Large intestine (tissue), 12 donors: ENCODE data around the gene APLNR. TPM values are rescaled to one million over a fixed set of nuclear protein-coding genes. Genes with fewer than 3 reads are reported as not detected.
"Not testable (repeated sequence)": the region's sequence is repeated elsewhere in the genome, so short reads cannot be mapped to it uniquely, and the experiment has no call there.

ENCODE experiments used
- DNase-seq, 2 donors: peaks; one replicate each; pipeline versions ENCODE4 v3.0.0 to v3.0.0-alpha.2; 2013
- H3K27ac ChIP-seq: one replicate; pipeline ENCODE4 v1.5.1; 2013; ENCODE audit warnings: low read length
- H3K27me3 ChIP-seq: 2 replicates; pipeline ENCODE4 v1.6.1; 2013; ENCODE audit warnings: low read length; ENCODE audit not compliant: control insufficient read depth, insufficient read depth
- H3K36me3 ChIP-seq: 2 replicates; pipeline ENCODE4 v1.6.1; 2013; ENCODE audit warnings: low read length; ENCODE audit not compliant: control insufficient read depth, insufficient read depth
- H3K4me1 ChIP-seq: one replicate; pipeline ENCODE4 v1.6.1; 2013; ENCODE audit warnings: low read length; ENCODE audit not compliant: control insufficient read depth, insufficient read depth
- H3K4me3 ChIP-seq: one replicate; pipeline ENCODE4 v1.5.1; 2013; ENCODE audit warnings: low read length
- H3K9me3 ChIP-seq: one replicate; pipeline ENCODE4 v1.6.1; 2013; ENCODE audit warnings: mild to moderate bottlenecking, low read depth, low read length, moderate library complexity; ENCODE audit not compliant: control insufficient read depth
- WGBS: methylation state at CpG from one replicate; pipeline ENCODE4 v1.1.5; 2013; ENCODE audit warnings: low lambda C conversion rate; ENCODE audit not compliant: insufficient coverage; 5-methylcytosine and 5-hydroxymethylcytosine counted together
- long read RNA-seq, 11 donors: transcript quantifications; one replicate each; lab custom pipeline, GENCODE V29; 2026
- polyA plus RNA-seq: library from polyadenylated mRNA; unstranded; fragments of 120-200 nt; gene quantifications from one replicate; pipeline ENCODE4 v1.2.1, GENCODE V29; 2013

APLNR gene
- polyA plus RNA-seq = 22.8 TPM
- long read RNA-seq, donor 1, transcript APLNR-202 (1 exons, 3,609 nt) = major isoform, 26 of 29 reads
- long read RNA-seq, donor 1, partial matches to known transcripts = 0 of 29 reads
- long read RNA-seq, donor 1, other reads (novel, unspliced or antisense) = 0 of 29 reads
- long read RNA-seq, donor 2, transcript APLNR-202 (1 exons, 3,609 nt) = major isoform, 58 of 58 reads
- long read RNA-seq, donor 2, partial matches to known transcripts = 0 of 58 reads
- long read RNA-seq, donor 2, other reads (novel, unspliced or antisense) = 0 of 58 reads
- long read RNA-seq, donor 3 = 0 reads
- long read RNA-seq, donor 4, transcript APLNR-202 (1 exons, 3,609 nt) = major isoform, 5 of 5 reads
- long read RNA-seq, donor 4, partial matches to known transcripts = 0 of 5 reads
- long read RNA-seq, donor 4, other reads (novel, unspliced or antisense) = 0 of 5 reads
- long read RNA-seq, donor 5, transcript APLNR-202 (1 exons, 3,609 nt) = major isoform, 39 of 40 reads
- long read RNA-seq, donor 5, partial matches to known transcripts = 0 of 40 reads
- long read RNA-seq, donor 5, other reads (novel, unspliced or antisense) = 0 of 40 reads
- long read RNA-seq, donor 6, transcript APLNR-202 (1 exons, 3,609 nt) = major isoform, 46 of 49 reads
- long read RNA-seq, donor 6, partial matches to known transcripts = 0 of 49 reads
- long read RNA-seq, donor 6, other reads (novel, unspliced or antisense) = 0 of 49 reads
- long read RNA-seq, donor 7, transcript APLNR-202 (1 exons, 3,609 nt) = major isoform, 29 of 30 reads
- long read RNA-seq, donor 7, partial matches to known transcripts = 0 of 30 reads
- long read RNA-seq, donor 7, other reads (novel, unspliced or antisense) = 0 of 30 reads
- long read RNA-seq, donor 8, transcript APLNR-202 (1 exons, 3,609 nt) = major isoform, 91 of 91 reads
- long read RNA-seq, donor 8, partial matches to known transcripts = 0 of 91 reads
- long read RNA-seq, donor 8, other reads (novel, unspliced or antisense) = 0 of 91 reads
- long read RNA-seq, donor 9, transcript APLNR-202 (1 exons, 3,609 nt) = major isoform, 37 of 38 reads
- long read RNA-seq, donor 9, partial matches to known transcripts = 0 of 38 reads
- long read RNA-seq, donor 9, other reads (novel, unspliced or antisense) = 0 of 38 reads
- long read RNA-seq, donor 10, transcript APLNR-202 (1 exons, 3,609 nt) = major isoform, 46 of 47 reads
- long read RNA-seq, donor 10, partial matches to known transcripts = 0 of 47 reads
- long read RNA-seq, donor 10, other reads (novel, unspliced or antisense) = 0 of 47 reads
- long read RNA-seq, donor 11, transcript APLNR-202 (1 exons, 3,609 nt) = major isoform, 34 of 35 reads
- long read RNA-seq, donor 11, partial matches to known transcripts = 0 of 35 reads
- long read RNA-seq, donor 11, other reads (novel, unspliced or antisense) = 0 of 35 reads

DNA sequence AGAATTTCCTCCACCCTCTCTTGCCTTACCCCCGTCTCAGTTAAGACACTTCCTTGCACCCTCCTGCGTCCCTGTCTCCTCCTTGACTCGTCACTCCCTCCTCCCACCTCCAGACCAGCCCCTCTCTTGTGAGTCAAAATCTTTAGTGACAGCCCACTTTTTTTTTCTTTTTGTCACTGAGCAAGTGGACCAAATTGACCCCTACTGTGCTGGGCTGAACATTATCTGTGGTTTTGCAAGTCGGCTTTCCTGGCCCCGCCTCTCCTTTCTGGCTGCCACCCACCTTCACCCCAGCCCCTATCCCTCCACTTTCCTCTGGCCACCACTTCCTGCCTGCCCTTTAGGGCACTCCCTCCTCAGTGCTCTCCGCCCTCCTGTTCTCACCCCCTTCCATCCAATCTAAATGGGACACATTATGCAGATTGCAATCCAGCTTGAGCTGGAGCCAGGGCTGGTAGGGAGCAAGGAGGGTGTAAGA, at the start of gene APLNR:
Gene APLNR (minus strand): TSS at position 47 of the 478 bp plus-strand sequence. CDS start 246 bp downstream, outside the sequence.
- Histone ChIP-seq H3K4me3 (peak within 1 kb of the TSS; percentile 1), H3K27me3 (peaks cover 12% of the 10 kb centered on the region), H3K9me3 (no peaks in the 10 kb centered on the region), H3K27ac (no peak within 1 kb of the TSS), H3K36me3 (no peaks in the 10 kb centered on the region), H3K4me1 (no peaks in the 10 kb centered on the region)
- DNase-seq = no peak
- 8% methylated on average over 3 of the region's 6 CpGs for WGBS

- Histone ChIP-seq H3K4me1 (peaks cover 17% of the 10 kb centered on the region), H3K36me3 (no peaks in the 10 kb centered on the region), H3K27ac (no peak overlapping the region), H3K4me3 (no peak overlapping the region), H3K9me3 (no peaks in the 10 kb centered on the region), H3K27me3 (no peaks in the 10 kb centered on the region)
- DNase-seq = no peak
- no CpG with 5 or more reads among the region's 2 CpGs for WGBS
Observed at GRCh38 chr11:57283231-57283990, 46.4 kb upstream of the APLNR start.

GRCh38 chr11:57281546-57281945, 44.5 kb upstream of the APLNR start:
- H3K27ac ChIP-seq, H3K9me3 ChIP-seq, DNase-seq, H3K36me3 ChIP-seq, H3K4me3 ChIP-seq, H3K27me3 ChIP-seq: not testable (repeated sequence)
- no CpG with 5 or more reads among the region's 6 CpGs for WGBS
- H3K4me1 ChIP-seq = peaks cover 16% of the 10 kb centered on the region

DNA sequence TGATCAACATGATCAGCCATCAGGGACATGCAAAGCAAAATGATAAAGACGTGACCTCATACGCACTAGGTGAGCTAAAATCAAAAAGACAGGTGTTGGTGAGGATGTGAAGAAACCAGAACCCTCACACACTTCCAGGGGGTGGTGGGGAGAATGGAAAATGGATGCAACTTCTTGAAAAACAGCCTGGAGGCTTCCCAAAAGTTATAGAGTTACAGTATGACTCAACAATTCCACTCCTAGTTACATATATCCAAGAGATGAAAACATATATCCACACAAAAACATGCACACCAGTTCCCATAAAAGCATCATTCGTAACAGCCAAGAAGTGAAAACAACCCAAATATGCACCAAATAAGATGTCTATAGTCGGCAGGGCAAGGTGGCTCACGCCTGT, 42.1 kb upstream of the APLNR start:
- Histone ChIP-seq H3K27ac (no peak overlapping the region), H3K9me3 (no peaks in the 10 kb centered on the region), H3K4me3 (no peak overlapping the region), H3K4me1 (peaks cover 10% of the 10 kb centered on the region), H3K27me3 (no peaks in the 10 kb centered on the region), H3K36me3 (no peaks in the 10 kb centered on the region)
- DNase-seq = no peak
- WGBS = 100% methylated on average over 2 of the region's 5 CpGs

DNA sequence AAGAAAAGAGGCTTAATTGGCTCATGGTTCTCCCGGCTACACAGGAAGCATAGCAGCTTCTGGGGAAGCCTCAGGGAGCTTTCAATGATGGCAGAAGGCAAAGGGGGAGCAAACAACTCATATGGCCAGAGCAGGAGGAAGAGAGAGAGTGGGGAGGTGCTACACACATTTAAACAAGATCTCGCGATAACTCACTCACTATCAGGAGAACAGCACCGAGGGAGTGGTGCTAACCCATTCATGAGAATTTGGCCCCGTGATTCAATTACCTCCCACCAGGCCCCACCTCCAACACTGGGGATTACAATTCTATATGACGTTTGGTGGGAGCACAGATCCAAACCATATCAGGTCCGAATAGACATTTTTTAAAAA, 41.7 kb upstream of the APLNR start:
- DNase-seq = no peak
- no peak overlapping the region for H3K27ac ChIP-seq
- H3K4me1 ChIP-seq = peaks cover 6% of the 10 kb centered on the region
- WGBS = no CpG with 5 or more reads among the region's 7 CpGs
- H3K4me3 ChIP-seq = no peak overlapping the region
- H3K9me3 ChIP-seq = no peaks in the 10 kb centered on the region
- H3K36me3 ChIP-seq = no peaks in the 10 kb centered on the region
- H3K27me3 ChIP-seq = no peaks in the 10 kb centered on the region

GRCh38 chr11:57277845-57278720, 41.0 kb upstream of the APLNR start:
- Histone ChIP-seq H3K4me1 (peaks cover 3% of the 10 kb centered on the region), H3K4me3 (no peak overlapping the region), H3K27me3 (no peaks in the 10 kb centered on the region), H3K36me3 (no peaks in the 10 kb centered on the region), H3K9me3 (no peaks in the 10 kb centered on the region), H3K27ac (no peak overlapping the region)
- WGBS = no CpG with 5 or more reads among the region's 14 CpGs
- DNase-seq = peak in 1 of 2 donors; percentile 52

- Histone ChIP-seq H3K4me3 (no peak overlapping the region), H3K27ac (no peak overlapping the region)
- WGBS = 60% methylated on average over 1 of the region's 6 CpGs
Observed at GRCh38 chr11:57276971-57277675, 40.1 kb upstream of the APLNR start.

GRCh38 chr11:57276169-57276970, 39.3 kb upstream of the APLNR start:
- Histone ChIP-seq H3K4me3 (no peak overlapping the region), H3K4me1 (peaks cover 3% of the 10 kb centered on the region), H3K36me3 (no peaks in the 10 kb centered on the region), H3K9me3 (no peaks in the 10 kb centered on the region), H3K27ac (no peak overlapping the region), H3K27me3 (no peaks in the 10 kb centered on the region)
- DNase-seq = no peak
- WGBS = no CpG with 5 or more reads among the region's 3 CpGs

More at GRCh38 chr11:57276971-57277675, 40.1 kb upstream of the APLNR start:
- Histone ChIP-seq H3K9me3 (no peaks in the 10 kb centered on the region), H3K4me1 (peaks cover 3% of the 10 kb centered on the region), H3K36me3 (no peaks in the 10 kb centered on the region), H3K27me3 (no peaks in the 10 kb centered on the region)
- DNase-seq = peak in 1 of 2 donors; percentile 34
